A549 (cell line): ENCODE measurements around the gene CCDC57.

Source experiments
- BHLHE40 ChIP-seq: IDR thresholded peaks from 2 replicates; pipeline ENCODE4 v1.6.1; 2012; ENCODE audit warnings: low read depth, low read length, inconsistent platforms
- JUN ChIP-seq, 2 experiments: fragments of >200 bp; sonication (Bioruptor Twin); formaldehyde crosslinking; IDR thresholded peaks; 2 replicates in 1 of 2; 3 replicates in 1 of 2; pipeline ENCODE4 v1.6.1; 2016 to 2017
- MAFK ChIP-seq: fragments of 450-650 bp; IDR thresholded peaks from 2 replicates; pipeline ENCODE4 v1.6.1; 2014; ENCODE audit not compliant: partially characterized antibody
- RAD21 ChIP-seq, 2 experiments: fragments of >200 bp in 1 of 2; sonication (Bioruptor Twin) in 1 of 2; formaldehyde crosslinking in 1 of 2; IDR thresholded peaks in 1 of 2; conservative IDR thresholded peaks in 1 of 2; 2 replicates in 1 of 2; 3 replicates in 1 of 2; pipeline ENCODE4 v1.6.1; 2012 to 2018; ENCODE audit warnings: inconsistent platforms in 1 of 2

DNA sequence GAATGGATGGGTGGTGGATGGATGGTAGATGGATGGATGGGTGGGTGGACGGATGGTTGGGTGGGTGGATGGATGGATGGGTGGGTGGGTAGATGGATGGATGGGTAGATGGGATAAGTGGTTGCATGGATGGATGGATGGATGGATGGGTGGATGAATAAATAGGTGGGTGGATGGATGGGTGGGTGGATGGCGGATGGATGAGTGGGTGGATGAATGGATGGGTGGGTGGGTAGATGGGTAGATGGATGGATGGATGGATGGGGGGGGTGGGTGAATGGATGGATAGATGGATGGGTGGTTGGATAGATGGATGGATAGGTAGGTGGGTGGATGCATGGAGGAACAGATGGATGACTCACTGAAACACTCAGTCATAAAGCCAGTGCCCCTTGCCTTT is 63.6 kb downstream of the CCDC57 start:
- TF ChIP-seq RAD21 (conservative IDR thresholded peaks at IDR 0.05 in 1 of 2, IDR thresholded peaks at IDR 0.05 in 1 of 2) (no peak), BHLHE40 (no peak), JUN (IDR thresholded peaks at IDR 0.05) (no peak), MAFK (no peak)
